Activated T-cell treated with anti-CD3 and anti-CD28 coated beads, Interleukin-2, amount 50 U/mL, for 48 hours (primary cell): Measurements from ENCODE around the gene ERFL.

Source experiments
- DNase-seq, 2 experiments: peaks; one replicate each; pipeline ENCODE4 v3.0.0-alpha.2; 2020

ERFL gene

DNA sequence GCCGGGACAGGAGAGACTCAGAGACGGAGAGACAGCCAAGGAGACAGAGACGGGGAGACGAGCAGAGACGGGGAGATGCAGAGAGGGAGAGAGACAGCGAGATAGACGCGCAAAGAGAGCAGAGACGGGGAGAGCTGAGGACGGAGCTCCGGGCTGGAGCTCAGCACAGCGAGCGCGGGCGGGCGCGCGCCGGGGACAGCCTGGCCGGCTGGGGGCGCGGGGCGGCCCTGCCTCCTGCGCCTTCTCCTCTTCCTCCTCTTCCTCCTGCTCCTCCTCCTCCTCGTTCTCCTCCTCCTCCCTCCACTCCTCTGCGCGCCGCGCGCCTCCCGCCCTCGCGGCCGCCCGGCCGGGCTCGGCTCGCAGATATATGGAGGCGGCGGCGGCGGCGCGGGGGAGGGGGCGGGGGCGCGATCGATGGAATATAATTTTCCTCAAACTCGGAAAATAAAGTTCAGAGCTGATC, at the start of gene ERFL:
ERFL (minus strand) TSS at position 229 of the 463 bp plus-strand sequence. CDS start 15,530 bp downstream, outside the sequence.
- DNase-seq: no peak

GRCh38 chr19:41977916-41978315, 49.7 kb upstream of the ERFL start:
- no peak for DNase-seq

DNA sequence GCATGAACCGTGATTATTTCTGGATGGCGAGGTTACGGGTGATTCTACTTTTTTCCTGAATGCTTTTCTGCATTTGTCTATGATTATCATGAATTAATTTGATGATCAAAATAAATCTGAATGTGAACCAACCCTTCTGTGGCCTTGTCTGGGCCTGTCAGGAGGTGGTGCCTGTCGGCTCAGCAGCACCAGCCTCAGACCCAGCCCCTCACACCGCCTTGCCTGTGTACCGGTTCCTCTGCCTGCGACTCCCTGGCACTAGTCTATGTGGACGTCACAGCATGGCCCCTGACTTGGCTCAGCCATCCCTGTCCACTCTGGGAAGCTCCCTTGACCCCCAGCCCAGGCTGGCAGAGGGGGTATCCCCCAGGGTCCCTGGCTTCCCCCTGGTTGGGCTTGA, 46.4 kb upstream of the ERFL start:
- DNase-seq: no peak

DNA sequence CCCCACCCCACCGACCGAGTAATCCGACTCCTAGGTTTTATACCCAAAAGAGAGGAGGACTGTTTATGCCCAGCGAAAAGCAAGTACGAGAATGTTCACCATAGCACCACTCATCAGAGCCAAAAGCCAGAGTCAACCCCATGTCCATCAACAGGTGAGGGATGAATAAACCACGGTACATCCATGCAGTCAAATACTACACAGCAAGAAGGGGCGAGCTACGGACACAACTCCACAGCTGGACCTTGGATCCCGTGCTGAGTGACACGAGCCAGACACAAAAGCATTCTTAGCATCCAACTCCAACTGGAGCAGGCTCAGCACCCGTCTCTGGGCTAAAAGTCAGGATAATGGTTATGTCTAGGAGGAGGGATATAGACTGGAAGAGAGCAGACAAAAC, 43.1 kb upstream of the ERFL start:
- DNase-seq: no peak

GRCh38 chr19:41969772-41970458, 41.7 kb upstream of the ERFL start:
- DNase-seq: no peak

DNA sequence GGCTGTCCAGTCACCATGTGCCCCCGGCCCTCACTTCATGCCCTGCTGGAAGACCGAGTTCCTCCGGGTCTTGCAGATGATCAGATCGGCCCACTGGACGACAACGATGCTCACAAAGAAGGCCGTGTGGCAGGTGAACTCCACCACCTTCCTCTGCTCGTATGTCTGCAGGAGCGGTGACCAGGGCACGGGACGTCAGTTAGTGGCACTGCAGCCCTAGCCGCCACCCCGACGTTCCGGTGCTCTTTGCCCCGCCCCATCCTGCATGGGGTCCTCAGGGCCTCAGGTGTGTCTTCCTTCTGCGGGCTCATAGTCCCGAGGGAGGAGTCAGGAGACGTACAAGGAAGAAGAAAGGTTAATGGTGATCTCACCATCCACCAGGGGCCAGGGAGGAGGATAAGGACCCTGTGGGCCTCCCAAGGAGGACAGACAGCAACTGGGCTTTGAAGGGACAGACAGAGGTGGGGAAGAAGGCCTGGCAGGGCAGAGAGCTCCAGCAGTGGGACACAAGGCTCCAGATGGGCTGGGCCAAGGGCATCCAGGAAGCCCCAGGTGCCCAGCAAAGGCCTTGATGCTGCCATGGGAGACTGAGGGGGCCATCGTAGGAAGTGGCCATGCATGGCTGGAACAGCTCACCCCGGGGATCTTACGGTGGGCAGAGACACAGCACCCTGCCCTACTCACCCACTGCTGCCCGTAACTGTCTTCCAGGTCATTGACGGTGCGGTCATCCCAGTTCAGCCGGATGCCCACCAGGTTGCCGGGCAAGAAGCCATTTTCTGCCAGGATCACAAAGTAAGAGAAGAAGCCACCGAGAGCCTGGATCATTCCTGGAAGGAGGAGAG, 40.7 kb upstream of the ERFL start:
- no peak for DNase-seq

GRCh38 chr19:41967054-41967783, 39.0 kb upstream of the ERFL start:
- DNase-seq: no peak

GRCh38 chr19:41965106-41965505, 36.9 kb upstream of the ERFL start:
- DNase-seq: no peak

DNA sequence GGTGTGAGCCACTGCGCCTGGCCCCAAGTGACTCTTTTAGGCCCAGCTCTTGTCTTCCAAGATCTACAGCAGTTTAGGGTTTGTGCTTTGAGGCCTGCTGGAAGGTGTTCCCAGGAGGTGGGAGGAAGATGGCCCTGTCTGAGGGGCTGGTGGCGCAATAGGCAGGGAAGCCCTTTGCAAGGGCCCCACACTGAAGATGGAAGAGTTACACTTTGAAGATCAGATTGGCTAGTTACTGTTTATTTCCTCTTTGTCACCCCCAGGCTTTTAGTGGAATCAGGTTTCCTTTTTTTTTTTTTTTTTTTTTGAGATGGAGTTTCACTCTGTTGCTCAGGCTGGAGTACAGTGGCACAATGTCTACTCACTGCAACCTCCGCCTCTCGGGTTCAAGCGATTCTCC, 32.7 kb upstream of the ERFL start:
- no peak for DNase-seq

- peak; percentile 89 to 92 for DNase-seq
Measured at GRCh38 chr19:41959056-41960053, 31.1 kb upstream of the ERFL start, which contains the start of gene RABAC1. TSS of gene RABAC1 (minus strand) at chr19:41959321. CDS start at chr19:41959292, 29 bp downstream.

GRCh38 chr19:41958367-41959055, 30.3 kb upstream of the ERFL start:
- peak; percentile 92 for DNase-seq

- peak; percentile 58 to 67 for DNase-seq
Measured at GRCh38 chr19:41957838-41958366, 29.7 kb upstream of the ERFL start.

- DNase-seq: no peak
Measured at GRCh38 chr19:41957161-41957837, 29.1 kb upstream of the ERFL start.

- DNase-seq: no peak
Measured at GRCh38 chr19:41956621-41957020, 28.4 kb upstream of the ERFL start.

DNA sequence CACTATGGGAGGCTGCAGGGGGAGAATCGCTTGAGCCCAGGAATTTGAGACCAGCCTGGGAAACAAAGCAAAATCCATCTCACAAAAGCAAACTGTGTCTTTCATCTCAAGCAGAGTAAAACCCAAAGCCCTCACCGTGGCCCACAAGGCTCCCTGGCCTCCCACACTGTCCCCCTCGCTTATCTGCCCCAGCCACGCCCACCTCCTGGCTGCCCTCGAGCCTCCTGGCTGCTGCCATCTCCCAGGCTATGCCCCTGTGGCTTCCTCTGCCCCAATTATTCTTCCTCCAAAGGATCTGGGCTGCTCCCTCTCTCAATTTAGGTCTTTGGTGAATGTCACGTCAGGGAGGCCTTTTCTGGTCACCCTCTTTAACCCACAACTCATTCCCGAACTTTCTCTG, 27.3 kb upstream of the ERFL start:
- no peak for DNase-seq

- DNase-seq: peak; percentile 94
Measured at GRCh38 chr19:41951686-41952172, 23.5 kb upstream of the ERFL start.

- DNase-seq: peak in 1 of 2 experiments; percentile 36
Measured at GRCh38 chr19:41947091-41947490, 18.8 kb upstream of the ERFL start.

GRCh38 chr19:41945135-41945766, 17.0 kb upstream of the ERFL start:
- DNase-seq: peak; percentile 89

- no peak for DNase-seq
Measured at GRCh38 chr19:41944336-41944735, 16.1 kb upstream of the ERFL start.
